Measurements from ENCODE around the gene COX11. TPM values are rescaled to one million over a fixed set of nuclear protein-coding genes. Genes with fewer than 3 reads are reported as not detected.

The COX11 gene
- total RNA-seq, 1 experiment from 2014 or later: 38.5 TPM

GRCh38 chr17:54982399-54982798 lies 13.9 kb upstream of the COX11 start:
- Mint-ChIP-seq H3K4me3 (ENCODE audit: unreplicated experiment) (no peak overlapping the region), H3K4me1 (ENCODE audit: insufficient read depth, unreplicated experiment) (peaks cover 19% of the 10 kb centered on the region), H3K36me3 (ENCODE audit: insufficient read depth, unreplicated experiment) (no peaks in the 10 kb centered on the region), H3K27ac (ENCODE audit: low read depth, unreplicated experiment) (peak overlapping the region; percentile 5), H3K27me3 (ENCODE audit: insufficient read depth, unreplicated experiment) (no peaks in the 10 kb centered on the region), H3K9me3 (ENCODE audit: unreplicated experiment) (no peaks in the 10 kb centered on the region)
- BruUV-seq (replicated peaks): no TSS peak
- intact Hi-C loops (cut with micrococcal nuclease): no loop called here
- CTCF ChIA-PET: interaction anchor here (1.2 kb wide), 1 partner anchor 374 kb away, joined by 3 read pairs; no protein-coding TSS in a partner anchor
- TF ChIP-seq CTCF (IDR thresholded peaks at IDR 0.05; ENCODE audit: unreplicated experiment): no peak
- POLR2A ChIA-PET: no interaction called here
- no peak for DNase-seq (ENCODE audit: unreplicated experiment)

- intact Hi-C loops (cut with micrococcal nuclease): no loop called here
- no peaks in the 10 kb centered on the region for H3K27me3 Mint-ChIP-seq (ENCODE audit: insufficient read depth, unreplicated experiment)
- CTCF ChIA-PET: interaction anchor here (1.4 kb wide), 1 partner anchor 13 kb away, joined by 7 read pairs; no protein-coding TSS in a partner anchor
Measured at GRCh38 chr17:54980375-54980774, 11.9 kb upstream of the COX11 start.

GRCh38 chr17:54979657-54980056 lies 11.2 kb upstream of the COX11 start:
- no TSS peak for BruUV-seq (replicated peaks)

More at GRCh38 chr17:54980375-54980774, 11.9 kb upstream of the COX11 start:
- Mint-ChIP-seq H3K4me3 (ENCODE audit: unreplicated experiment) (no peak overlapping the region), H3K36me3 (ENCODE audit: insufficient read depth, unreplicated experiment) (no peaks in the 10 kb centered on the region), H3K27ac (ENCODE audit: low read depth, unreplicated experiment) (no peak overlapping the region), H3K9me3 (ENCODE audit: unreplicated experiment) (no peaks in the 10 kb centered on the region), H3K4me1 (ENCODE audit: insufficient read depth, unreplicated experiment) (peaks cover 19% of the 10 kb centered on the region)
- POLR2A ChIA-PET: interaction anchor here (3.2 kb wide), 1 partner anchor 12 kb away, joined by 11 read pairs; the partner anchor contains the start of genes COX11 and STXBP4
- no peak for TF ChIP-seq CTCF (IDR thresholded peaks at IDR 0.05; ENCODE audit: unreplicated experiment)
- DNase-seq (ENCODE audit: unreplicated experiment): no peak
- BruUV-seq (replicated peaks): no TSS peak

GRCh38 chr17:54977744-54978143 lies 9.3 kb upstream of the COX11 start:
- no peaks in the 10 kb centered on the region for H3K27me3 Mint-ChIP-seq (ENCODE audit: insufficient read depth, unreplicated experiment)
- H3K27ac Mint-ChIP-seq (ENCODE audit: low read depth, unreplicated experiment): no peak overlapping the region
- POLR2A ChIA-PET: interaction anchor here (3.2 kb wide), 1 partner anchor 9 kb away, joined by 11 read pairs; the partner anchor contains the start of genes COX11 and STXBP4
- TF ChIP-seq CTCF (IDR thresholded peaks at IDR 0.05; ENCODE audit: unreplicated experiment): no peak
- no peaks in the 10 kb centered on the region for H3K36me3 Mint-ChIP-seq (ENCODE audit: insufficient read depth, unreplicated experiment)
- H3K4me1 Mint-ChIP-seq (ENCODE audit: insufficient read depth, unreplicated experiment): peaks cover 19% of the 10 kb centered on the region
- intact Hi-C loops (cut with micrococcal nuclease): no loop called here
- H3K9me3 Mint-ChIP-seq (ENCODE audit: unreplicated experiment): no peaks in the 10 kb centered on the region
- no TSS peak for BruUV-seq (replicated peaks)
- no peak overlapping the region for H3K4me3 Mint-ChIP-seq (ENCODE audit: unreplicated experiment)
- CTCF ChIA-PET: interaction anchor here (0.6 to 1.7 kb wide), 4 partner anchors 14 to 1019 kb away, joined by 3 to 6 read pairs (median 4); no protein-coding TSS in a partner anchor
- DNase-seq (ENCODE audit: unreplicated experiment): no peak

More at GRCh38 chr17:54979657-54980056, 11.2 kb upstream of the COX11 start:
- peaks cover 19% of the 10 kb centered on the region for H3K4me1 Mint-ChIP-seq (ENCODE audit: insufficient read depth, unreplicated experiment)
- intact Hi-C loops (cut with micrococcal nuclease): no loop called here
- H3K4me3 Mint-ChIP-seq (ENCODE audit: unreplicated experiment): no peak overlapping the region
- POLR2A ChIA-PET: interaction anchor here (3.2 kb wide), 1 partner anchor 11 kb away, joined by 11 read pairs; the partner anchor contains the start of genes COX11 and STXBP4
- TF ChIP-seq CTCF (IDR thresholded peaks at IDR 0.05; ENCODE audit: unreplicated experiment): no peak
- CTCF ChIA-PET: interaction anchor here (1.4 kb wide), 1 partner anchor 14 kb away, joined by 7 read pairs; no protein-coding TSS in a partner anchor
- no peak overlapping the region for H3K27ac Mint-ChIP-seq (ENCODE audit: low read depth, unreplicated experiment)
- H3K27me3 Mint-ChIP-seq (ENCODE audit: insufficient read depth, unreplicated experiment): no peaks in the 10 kb centered on the region
- no peaks in the 10 kb centered on the region for H3K9me3 Mint-ChIP-seq (ENCODE audit: unreplicated experiment)
- no peaks in the 10 kb centered on the region for H3K36me3 Mint-ChIP-seq (ENCODE audit: insufficient read depth, unreplicated experiment)
- DNase-seq (ENCODE audit: unreplicated experiment): no peak

Measured in MCF 10A (cell line).